Smooth muscle cell of the brain vasculature (primary cell): Measurements from ENCODE around the gene AGXT2.

Experiments
- DNase-seq: peaks from one replicate; pipeline ENCODE4 v3.0.0-alpha.2; 2012; ENCODE audit warnings: low read depth, low spot score

Gene AGXT2

DNA sequence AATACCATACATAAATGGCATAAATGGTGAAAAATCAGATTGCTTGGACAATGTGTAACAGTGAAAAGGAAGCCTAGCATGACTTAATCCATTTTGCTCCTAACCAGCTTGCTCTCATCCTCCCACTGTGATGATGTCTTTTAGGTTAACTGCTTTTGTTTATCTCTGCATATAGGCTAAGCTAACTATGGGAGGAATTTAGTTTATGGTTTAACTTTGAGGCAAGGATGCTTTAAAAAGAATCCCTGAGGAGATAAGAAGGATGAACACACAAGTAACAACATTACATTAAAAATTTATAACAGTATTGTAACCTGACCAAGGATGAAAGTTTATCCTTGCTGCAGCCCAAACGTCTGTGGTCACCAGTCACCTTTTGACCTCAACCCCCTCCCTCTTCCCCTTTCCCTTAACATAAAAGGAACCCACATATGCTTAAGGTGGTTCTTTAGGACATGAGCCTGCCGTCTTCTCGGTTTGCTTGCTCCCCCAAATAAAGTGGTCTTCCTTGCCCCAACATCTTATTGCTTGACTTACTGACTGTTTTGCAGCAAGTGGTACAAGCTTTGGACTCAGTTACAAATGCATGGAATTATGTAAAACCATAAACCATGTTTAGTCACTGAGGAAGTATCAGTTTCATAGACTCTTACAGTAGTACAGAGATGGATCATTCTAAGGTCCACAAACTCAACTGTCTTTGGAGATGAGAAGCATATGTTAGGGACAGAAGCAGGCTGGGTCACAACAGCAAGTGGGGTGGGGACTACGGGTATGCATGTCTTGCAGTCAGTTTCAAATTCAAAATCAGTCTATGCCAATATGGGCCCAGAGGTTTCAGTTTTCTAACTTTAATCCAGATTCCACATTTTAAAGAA lies 31.3 kb downstream of the AGXT2 start:
- no peak for DNase-seq

DNA sequence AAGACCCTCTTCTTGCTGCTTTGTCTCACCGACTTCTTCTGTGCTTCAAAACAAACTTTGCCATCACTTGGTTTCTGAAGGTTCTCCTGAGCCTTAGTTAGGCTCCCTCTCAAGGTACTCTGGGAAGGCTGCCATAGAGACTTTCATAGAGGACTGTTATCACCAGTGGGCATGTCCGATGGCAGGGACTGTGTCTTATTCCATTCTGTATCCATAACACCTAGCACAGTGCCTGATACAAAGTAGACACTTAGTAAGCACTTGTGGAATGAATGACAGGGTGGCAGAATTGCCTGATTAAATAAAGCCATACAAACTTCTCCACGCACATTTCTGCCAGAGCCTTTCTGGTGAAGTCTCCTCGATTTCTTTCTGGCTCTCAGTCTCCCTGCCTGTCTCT lies 32.7 kb downstream of the AGXT2 start:
- DNase-seq = no peak

DNA sequence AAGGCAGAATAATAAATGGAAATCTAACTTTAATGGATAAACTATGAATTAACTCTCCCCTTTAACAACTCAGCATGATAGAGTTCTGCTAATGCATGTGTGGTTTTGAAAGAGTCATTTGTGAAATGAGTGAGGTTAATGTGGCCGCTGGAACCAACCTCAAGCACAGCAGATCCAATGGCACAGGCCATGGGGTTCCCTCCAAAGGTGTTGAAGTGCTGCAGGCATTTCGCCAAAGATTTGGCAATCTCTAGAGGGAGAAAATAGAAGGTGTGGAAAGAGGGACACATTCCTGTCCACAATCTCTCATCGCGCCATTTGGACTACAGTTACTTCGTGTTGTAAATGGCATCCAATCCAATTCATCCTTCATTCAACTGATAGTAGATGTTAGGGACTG lies 35.0 kb downstream of the AGXT2 start:
- no peak for DNase-seq

DNA sequence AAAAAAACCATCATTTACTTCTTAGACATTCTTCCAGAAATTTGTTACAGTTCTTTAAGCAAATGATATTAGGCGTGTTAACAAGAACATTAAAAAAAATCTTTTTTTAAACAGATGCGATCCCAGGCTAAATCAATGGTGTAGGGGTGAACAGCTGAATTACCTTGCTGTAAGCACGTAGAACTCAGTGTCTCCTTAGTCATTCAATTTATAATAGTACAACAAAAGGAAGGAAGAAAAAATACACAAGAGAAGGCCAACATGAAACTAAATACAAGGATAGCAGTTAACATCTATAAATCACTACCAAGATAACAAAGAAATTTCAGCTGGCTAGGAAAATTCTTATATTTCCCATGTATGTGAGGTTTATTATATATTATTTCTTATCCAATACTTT lies 35.4 kb downstream of the AGXT2 start:
- DNase-seq = no peak

DNA sequence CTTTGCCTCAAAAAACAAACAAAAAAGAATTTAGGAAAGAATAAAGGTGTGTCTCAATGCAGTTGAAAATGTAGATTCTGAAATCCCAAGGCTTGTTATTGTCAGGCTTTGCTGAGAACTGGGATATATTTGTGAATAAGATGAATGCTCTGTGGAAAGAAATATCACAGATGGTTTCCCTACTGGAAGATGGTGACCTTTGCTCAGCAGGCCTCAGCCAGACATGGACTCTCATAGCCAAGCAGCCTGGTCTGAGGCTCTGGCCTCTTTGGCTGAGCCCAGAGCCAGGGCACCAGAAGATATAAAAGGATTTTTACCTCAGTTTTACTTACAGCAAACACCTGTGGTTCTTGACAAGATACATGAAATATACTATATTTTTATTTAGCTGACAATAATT lies 37.1 kb downstream of the AGXT2 start:
- no peak for DNase-seq

DNA sequence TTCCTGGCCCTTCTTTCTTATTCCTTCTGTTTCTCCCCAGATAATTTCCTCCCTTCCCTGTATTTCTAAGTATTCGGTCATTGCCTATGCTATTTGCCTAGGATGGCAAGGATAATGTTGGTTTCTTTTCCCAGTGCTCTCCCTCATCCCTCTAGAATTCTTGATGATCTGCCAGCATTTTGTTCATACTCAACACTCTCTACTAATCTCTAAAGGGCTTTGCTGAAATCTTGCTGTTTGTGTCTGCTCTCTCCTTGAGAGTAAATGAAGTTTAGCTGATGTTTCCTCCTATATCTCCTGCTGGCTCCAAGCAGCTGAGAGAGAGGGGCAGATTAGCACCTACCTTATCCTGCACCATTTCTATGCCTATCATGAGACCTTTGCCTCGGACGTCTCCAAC lies 38.1 kb downstream of the AGXT2 start:
- DNase-seq = no peak

DNA sequence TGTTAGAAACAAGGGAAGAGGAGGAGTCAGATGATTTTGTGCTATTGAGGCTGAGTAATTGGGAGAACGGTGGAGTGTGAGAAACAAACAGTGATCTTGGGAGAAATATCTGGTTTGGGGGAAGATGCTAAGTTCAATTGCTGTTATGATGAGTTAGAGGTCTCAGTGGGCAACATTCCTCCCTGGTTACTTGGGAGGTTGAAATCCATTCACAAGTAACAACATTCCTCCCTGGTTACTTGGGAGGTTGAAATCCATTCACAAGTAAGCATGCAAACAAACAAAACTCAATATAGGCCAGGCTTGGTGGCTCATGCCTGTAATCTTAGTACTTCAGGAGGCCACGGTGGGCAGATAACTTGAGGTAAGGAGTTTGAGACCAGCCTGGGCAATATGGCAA lies 38.7 kb downstream of the AGXT2 start:
- no peak for DNase-seq

DNA sequence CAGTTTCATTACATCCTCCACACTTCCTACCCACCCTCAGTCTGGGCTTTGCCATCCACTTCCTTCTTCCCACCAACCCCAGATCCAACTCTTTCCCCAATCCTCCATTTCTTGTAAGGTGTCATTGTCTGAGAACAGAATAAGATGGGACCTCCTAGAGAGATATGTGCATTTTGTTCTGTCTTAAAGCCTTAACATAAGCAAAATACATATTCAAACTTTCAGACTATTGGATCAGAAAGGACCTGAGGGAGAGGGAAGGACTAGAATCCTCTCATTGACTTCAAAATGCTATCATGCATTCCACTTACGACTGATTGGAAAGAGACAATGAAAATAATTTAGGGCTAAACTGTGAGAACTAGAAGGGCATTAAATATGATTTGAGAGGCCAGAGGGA lies 43.0 kb downstream of the AGXT2 start:
- DNase-seq = no peak

DNA sequence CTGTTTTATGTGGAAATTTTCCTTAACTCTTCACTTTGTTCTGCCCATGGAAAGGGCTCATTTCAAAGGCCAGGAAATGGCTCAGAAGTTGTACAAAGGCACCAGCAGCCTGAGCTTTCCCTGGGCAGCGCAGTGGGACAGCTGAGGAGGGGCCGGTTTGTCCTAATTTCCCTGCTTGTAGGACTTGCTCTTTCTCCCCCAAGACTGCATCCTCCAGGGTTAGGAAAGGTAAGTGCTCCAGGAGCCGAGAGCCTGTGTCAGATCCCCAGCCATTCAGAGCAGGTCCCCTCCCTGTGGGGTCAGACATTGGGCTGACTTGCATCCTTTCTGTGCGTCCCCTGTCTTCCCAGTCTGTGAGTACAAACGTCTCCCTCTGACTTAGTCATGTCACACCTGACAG lies 43.5 kb downstream of the AGXT2 start:
- DNase-seq = no peak

DNA sequence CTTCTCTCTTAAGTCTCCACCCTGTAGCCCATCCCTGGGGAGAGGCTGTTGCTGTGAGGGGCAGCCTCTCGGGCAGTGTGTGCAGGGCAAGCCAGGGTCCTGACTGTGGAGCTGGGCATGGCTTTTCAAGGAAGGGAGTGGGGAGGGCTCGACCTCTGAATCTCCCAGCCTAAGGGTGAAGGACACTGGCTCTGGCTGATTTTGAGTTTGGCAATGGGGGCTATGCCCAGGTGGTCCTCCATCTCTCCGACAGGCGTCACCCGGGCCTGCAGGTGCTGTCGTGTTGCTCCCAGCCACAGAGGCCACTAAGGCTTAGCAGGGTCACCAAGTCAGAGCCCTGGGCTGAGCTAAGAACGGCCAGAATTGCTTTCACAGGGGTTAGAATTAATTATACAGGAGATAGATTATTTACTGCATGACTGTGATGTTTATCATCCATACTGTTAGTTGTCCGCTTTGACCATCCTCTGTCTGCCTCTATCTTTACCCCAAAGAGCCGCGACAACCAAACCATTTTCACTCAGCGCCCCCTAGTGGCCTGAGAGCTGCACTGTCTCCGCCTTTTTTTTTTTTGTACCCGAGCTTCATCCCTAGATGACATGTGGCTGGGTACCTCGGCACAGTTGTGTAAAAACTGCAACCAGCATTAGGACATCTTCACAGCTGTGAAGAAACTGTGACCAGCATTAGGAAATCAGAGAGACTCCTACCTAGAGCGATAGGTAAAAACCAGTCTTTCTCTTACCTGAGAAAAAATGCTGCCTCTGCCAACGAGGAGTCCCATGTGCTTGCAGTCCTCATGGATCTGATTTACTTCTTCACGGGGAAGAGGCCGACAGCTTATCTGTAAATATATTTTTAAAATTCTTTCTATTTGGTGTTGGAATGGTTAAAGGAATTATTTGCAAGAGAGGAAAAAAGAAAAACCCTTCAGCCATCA lies 44.5 kb downstream of the AGXT2 start:
- DNase-seq = peak; percentile 9

DNA sequence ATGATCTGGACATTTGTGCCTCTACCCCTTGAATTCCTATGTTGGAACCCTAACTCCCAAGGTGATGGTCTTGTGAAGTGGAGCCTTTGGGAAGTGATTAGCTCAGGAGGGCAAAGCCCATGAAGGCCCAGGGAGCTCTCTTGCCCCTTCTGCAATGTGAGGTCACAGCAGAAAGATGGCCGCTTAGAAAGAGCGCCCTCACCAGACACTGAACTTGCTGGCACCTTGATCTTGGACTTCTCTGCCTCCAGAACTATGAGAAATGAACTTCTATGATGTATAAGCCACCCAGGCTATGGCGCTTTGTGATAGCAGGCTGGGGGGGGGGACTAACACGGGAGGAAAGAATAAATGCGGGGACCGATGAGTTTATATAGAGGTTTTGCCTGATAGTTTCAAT lies 45.3 kb downstream of the AGXT2 start:
- no peak for DNase-seq

DNA sequence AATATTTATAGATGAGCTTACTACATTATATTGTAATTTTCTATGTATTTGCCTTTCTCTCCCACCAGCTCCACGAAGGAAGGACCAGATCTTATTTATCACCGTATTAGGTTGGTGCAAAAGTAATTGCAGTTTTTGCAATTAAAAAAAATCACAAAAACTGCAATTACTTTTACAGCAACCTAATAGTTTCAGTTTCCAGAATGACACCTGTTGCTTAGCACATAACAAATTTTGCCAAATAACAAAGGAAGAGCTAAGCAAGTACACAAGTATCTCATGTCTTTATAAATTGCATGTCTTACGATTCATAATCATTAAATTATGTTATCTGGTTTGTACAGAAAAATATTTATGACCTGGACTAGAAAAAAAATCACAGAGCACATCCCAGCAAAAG lies 45.9 kb downstream of the AGXT2 start:
- no peak for DNase-seq

DNA sequence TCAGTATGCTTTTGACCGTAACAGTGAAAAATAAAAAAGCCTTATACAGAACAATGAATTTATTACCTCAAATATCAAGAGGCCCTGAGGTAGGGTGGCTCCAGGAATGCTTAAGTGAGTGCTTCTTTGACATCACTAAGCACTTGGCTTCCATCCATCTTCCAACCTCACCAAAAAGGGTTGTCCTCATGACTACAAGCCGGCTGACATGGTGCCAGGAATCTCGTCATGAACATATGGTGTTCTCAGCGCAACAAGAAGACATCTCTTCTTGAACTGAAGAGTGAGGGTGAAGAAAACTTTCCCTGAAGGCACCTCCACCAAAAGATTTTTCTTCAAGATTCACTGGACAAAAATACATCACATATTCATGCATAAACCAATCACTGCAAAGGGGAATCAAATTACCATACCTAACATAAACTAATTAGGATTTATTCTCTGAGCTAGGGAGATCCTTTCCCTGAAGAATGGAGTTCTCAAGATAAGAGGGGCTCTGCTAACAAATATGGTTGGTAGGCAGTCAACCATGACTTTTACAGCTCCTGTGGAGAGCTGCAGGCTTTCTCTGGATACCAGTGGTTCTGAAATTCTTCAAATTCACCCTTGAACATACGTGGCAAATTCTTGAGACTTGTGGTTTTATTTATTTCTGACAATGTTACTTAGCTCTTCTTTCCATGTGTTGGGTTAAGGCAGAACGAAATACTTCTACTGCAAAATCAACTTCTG lies 49.5 kb downstream of the AGXT2 start:
- no peak for DNase-seq

DNA sequence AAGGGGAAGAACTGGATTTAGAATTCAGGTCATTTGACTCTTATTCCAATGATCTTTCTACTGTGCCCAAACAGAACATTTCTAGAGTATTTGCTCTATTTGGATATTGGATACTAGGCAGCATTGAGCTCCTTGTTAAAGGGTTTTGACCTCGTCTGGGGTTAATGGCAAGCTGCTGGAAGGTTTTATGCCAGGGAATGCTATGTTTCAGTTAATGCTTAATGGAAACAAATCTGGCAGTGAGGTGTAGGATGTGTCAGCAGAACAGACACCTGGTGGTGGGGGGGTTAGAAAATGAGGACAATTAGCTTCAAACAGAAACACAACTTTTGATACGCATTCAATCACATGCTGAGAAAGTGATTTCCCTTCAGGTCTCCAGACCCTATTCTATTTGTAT lies 51.5 kb downstream of the AGXT2 start:
- no peak for DNase-seq

DNA sequence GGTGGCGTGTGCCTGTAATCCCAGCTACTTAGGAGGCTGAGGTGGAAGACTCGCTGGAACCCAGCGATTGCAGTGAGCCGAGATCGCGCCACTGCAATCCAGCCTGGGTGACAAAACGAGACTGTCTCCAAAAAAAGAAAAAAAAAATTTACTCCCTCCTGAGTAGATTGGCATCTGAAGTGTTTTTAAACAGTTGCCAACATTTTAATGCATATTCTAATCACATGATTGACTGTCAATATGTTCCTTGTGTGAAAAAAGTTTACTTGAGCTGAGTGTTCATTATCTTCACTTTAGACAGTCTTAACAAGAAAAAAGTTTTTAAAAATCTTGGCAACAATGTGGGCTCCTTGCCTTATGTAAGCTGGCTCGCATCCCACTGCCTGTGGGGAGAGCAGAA lies 53.8 kb downstream of the AGXT2 start:
- DNase-seq = no peak

DNA sequence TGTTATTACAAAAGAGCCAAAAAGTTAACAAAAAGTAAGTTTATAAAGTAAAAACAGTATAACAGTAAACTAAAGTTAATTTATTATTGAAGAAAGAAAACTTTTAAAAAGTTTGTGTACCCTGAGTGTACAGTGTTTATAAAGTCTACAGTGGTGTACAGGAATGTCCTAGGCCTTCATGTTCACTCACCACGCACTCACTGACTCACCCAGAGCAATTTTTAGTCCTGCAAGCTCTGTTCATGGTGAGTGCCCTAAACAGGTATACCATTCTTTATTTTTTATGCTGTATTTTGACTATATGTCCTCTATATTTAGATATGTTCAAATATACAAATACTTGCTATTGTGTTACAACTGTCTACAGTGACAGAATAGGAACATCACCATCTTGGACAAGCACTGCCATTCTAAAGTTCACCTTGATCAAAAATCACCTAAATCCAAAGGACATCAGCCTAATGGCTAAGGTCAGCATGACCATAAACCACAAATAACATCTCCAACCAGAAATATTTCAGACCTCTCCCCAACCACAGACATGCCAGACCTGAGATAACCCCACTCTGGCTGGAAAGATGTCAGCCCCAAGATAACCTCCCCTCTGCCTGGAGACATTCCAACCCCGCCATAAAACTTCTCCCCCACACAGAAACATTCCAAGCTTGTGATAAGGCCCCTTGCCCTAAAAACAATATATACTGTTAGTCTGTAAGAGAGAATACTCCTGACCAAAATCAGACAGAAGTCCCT lies 56.1 kb downstream of the AGXT2 start:
- no peak for DNase-seq

DNA sequence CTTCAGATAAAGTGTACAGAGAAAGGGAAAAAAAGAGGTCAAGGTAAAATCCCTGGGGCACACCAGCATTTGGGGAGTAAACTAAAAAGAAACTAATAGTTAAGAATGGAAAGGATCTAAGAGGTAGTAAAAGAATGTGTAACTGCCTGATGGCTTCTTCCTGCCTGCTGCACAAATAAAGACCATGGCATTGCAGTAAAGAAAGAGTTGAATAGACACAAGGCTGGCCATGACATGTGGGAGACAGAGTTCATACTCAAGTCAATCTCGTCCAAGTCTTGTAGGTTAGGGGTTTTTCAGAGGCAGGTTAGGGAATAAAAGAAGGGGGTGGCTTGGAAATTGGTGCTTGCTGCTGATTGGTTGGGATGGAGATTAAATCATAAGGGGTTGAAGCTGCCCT lies 60.8 kb downstream of the AGXT2 start:
- no peak for DNase-seq

DNA sequence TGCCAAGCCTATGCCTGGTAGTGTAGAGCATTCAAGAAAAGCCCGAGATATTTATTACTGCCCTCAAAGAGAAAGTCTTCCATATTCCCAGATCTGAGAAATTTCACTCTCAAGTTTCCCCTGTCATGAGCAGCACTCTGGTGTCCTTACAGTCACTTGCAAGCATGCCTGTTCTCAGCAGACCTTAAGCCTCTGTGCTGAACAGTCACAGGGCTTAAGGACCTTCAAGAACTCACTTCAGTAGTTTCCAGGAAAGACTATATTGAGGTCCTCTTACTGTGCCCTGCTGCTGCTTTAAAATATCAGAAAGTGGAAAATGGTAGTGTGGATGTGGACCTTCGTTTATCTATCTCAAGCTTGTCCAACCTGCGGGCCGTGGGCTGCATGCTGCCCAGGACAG lies 64.9 kb downstream of the AGXT2 start:
- no peak for DNase-seq

DNA sequence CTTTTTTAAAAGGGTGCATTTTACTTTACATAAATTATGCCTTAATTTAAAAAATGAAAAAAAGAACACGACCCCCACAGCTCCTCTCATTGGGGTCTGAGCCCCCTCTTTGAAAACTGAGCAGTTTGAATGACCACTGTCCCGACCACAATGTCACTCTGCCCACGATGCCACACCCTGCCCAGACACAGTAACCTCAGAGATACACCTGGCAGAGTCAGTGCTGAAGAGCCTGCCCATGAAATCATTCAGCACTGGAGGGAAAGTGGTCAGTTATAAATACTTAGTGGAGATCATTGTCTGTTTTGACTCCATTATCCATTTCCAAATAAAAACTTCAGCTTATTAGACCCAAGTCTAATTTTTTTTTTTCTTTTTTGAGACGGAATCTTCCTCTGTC lies 69.1 kb downstream of the AGXT2 start:
- DNase-seq = no peak

DNA sequence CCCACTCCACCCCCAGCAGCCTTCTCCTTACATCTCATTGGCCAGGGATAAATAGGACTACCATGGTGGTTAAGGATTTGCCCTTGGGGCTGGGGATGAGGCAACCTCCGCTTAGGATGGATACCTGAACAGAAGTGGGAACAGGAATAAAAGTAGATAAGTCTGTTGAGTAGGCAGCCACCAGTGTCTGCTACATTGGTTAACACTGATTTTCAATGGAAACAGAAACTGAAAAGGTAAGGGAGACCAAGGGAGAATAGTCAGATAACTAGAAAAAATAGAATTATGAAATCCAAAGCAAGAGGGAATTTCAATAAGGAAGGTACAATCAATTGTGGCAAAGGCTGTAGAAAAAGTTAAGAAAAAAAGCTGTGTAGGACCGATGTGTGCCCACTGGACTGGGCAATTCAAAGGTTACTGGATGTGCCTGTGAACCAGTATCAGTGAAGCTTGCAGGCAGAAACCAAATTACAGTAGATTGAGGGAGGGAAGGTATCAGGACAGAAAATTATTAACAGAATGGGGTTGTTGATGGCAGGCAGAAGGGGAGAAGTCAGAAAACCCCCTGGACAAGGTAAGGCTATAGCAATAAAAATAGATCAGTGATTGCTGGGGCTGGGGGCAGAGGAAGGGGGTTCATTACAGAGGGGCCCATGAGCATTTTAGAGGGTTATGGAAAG lies 69.7 kb downstream of the AGXT2 start:
- DNase-seq = no peak

DNA sequence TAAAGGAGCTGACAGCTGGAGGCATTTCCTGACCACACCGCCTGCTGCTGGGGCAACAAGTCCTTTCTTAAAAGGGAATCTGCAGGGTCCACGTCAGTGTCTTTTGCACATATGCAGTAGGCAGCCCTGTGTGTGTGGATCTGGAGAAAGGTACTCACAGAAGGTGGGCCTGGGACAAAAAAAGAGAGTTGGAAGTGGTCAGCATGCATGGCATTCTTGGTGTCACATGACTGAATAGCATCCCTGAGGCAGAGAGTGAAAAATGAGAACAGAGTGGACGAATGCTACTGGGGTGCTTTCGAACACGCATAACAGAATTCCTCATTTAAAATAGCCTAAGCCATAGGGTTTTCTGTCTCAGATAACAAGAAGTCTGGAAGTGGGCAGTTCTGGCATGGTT lies 71.4 kb downstream of the AGXT2 start:
- DNase-seq = no peak
